Frontal cortex (tissue), 4 donors: ENCODE results near the gene OSTC. TPM values are rescaled to one million over a fixed set of nuclear protein-coding genes. Genes with fewer than 3 reads are reported as not detected.

Source experiments
- DNase-seq, 2 donors: peaks; one replicate each; pipeline ENCODE4 v3.0.0; 2012; ENCODE audit warnings: low spot score in 2 of 2
- FAIRE-seq: peaks from 2 replicates; lab custom pipeline; 2012; peaks lifted over from hg19 to GRCh38; lab: Jason Lieb, UNC
- total RNA-seq: library from RNA; depleted of rRNA; stranded (reverse); fragments of >200 nt; gene quantifications from one replicate; pipeline ENCODE4 v1.2.3, GENCODE V29; 2014
- donor health status: control.
- donor health status: control.
- donor health status: control.

Gene OSTC
- total RNA-seq, 1 donor from 2014 or later = 45.7 TPM

GRCh38 chr4:108637856-108638255 is 12.5 kb upstream of the OSTC start:
- no peak for FAIRE-seq
- no peak for DNase-seq

DNA sequence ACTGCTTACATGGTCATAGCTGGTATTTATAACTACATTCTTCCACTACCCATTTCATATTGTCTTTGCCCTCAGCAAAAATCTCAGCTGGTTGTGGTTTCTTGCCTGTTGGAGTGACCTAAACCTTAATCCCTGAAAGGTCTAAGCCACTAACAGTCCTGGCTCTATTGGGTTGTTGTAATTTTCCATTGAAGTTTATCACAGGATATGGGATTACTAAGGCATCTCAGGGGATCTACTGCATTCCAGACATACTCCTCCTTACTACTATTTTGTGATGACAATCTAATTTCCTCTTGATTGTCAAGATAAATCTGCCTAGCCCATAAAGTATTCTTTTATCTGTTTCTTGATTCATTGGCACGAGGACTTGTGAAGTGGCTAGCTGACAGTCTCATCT is 6.2 kb upstream of the OSTC start:
- DNase-seq (no peak), FAIRE-seq (no peak)

DNA sequence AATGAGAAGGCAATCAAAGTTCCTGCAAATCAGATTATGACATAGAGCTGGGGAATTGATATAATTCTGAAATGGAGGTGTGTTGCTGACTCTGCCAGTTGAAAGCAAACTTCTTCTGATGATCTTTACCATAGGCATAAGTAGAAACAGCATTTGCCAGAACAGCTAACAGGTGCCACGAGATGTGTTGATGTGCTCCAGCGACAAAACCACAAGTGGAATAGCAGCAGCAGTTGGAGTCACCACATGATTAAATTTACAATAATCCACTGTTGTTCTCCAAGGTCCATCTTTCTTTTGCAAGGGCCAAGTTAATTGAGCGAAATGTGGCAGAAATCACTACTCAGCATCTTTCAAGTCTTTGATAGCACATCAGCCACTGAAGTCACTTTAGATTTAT is 3.7 kb upstream of the OSTC start:
- FAIRE-seq = no peak

DNA sequence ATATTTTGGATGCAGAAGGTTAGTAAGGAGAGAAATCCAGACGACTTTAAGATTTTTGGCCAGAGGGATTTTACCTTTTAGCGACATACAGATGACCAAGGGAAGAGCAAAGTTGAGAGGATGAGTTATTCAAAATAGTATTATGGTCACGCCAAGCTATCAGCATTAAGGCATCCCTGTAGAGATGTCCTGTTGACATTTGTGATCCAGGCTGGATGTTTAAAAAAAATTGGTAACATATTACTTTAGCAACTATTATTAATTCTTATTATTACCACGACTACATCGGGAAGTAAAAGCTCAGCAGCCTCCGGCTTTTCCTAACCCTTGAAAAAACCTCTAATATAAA is 562 bp upstream of the OSTC start:
- no peak for DNase-seq
- FAIRE-seq = no peak

More for the DNA sequence above, 3.7 kb upstream of the OSTC start:
- DNase-seq = no peak

GRCh38 chr4:108651014-108651791 is 804 bp downstream of the OSTC start:
- DNase-seq (no peak), FAIRE-seq (no peak)

GRCh38 chr4:108662629-108663028 is 12.2 kb downstream of the OSTC start:
- FAIRE-seq (no peak), DNase-seq (no peak)

DNA sequence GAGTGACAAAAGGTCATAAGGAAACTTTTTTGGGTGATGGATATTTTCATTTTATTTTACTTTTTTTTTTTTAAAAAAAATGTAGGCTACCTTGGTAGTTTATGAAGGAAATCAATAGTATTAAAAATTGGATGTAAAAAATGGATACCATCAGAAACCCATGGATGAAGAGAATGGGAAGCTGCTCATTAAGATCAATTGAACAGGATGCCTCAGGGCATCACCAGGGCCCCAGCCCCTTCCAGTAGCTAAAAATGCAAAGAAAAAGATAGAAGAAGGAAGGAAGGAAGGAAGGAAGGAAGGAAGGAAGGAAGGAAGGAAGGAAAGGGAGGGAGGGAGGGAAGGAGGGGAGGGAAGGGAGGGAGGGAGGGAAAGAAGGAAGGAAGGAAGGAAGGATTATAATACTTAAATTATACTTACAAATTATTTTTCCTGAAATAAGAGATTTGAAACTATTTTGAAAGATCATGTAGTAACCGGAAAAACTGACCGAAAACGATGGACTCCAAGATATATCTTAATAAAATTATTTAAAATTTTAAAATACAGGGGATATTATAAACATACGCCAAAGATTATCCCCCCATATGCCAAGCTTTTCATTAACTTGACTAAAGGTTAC is 24.1 kb downstream of the OSTC start:
- FAIRE-seq (no peak), DNase-seq (no peak)

- FAIRE-seq = no peak
Observed at GRCh38 chr4:108681321-108681809, 31.0 kb downstream of the OSTC start.

GRCh38 chr4:108683479-108683878 is 33.1 kb downstream of the OSTC start:
- FAIRE-seq = no peak

More at GRCh38 chr4:108681321-108681809, 31.0 kb downstream of the OSTC start:
- DNase-seq = no peak

GRCh38 chr4:108685036-108685686 is 34.8 kb downstream of the OSTC start:
- no peak for DNase-seq
- no peak for FAIRE-seq

More at GRCh38 chr4:108683479-108683878, 33.1 kb downstream of the OSTC start:
- DNase-seq = peak in 1 of 2 donors; percentile 12

DNA sequence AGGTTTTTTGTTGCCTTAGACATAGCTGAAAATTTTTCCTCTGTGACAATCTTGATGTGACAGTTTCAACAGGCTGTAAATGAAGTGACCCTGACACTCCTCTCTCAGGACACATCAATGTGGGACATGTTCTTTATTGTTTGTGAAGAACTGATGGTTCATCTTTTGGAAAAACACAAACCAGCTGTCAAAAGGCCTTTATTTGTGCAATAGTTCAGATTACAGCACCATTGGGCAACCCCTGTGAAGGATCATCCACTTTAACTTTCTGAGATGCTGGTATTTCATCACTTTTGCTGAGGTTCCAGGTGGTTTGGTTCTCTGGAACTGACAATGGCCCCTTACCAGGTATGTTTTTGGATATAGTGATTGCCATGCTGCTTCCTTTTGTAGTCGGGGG is 40.3 kb downstream of the OSTC start:
- DNase-seq (no peak), FAIRE-seq (no peak)

DNA sequence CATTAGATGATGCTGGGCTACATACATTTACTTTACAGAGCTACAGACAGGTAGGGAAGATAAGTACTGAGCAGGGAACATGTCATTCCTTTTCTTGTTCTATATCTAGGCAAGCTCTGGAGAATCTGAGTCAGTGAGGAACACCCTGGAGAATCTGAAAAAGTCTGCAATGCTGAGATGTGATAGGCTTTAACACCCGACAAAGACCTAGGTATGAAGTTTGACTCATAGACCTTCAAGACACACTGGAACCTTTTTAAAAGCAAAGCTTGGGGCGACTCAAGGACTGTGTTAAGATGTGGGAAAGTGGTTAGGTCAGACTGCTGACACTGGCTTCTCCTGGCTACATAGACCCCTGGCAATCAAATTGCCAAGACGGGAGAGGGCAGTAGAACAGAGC is 42.8 kb downstream of the OSTC start:
- DNase-seq (no peak), FAIRE-seq (no peak)

- no peak for FAIRE-seq
- no peak for DNase-seq
Observed at GRCh38 chr4:108693819-108694218, 43.4 kb downstream of the OSTC start.

DNA sequence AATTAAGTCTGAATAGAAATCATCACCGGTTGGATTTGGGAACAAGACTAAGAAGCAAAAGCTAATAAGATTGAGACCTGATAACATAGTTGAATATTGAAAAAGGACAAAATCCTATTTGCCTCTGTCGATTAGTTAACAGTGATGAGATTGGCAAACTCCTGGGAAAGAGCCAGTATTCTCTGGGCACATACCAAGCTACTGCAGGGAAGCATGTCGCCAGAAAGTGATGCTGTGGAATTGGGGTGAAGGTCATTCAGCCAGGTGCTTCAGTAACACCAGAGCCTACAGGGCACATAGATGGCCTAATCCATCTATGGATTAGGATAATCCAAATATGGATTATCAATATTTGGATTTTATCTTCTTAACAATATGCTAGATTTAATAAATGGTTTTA is 44.0 kb downstream of the OSTC start:
- DNase-seq = no peak
- FAIRE-seq = no peak

- no peak for DNase-seq
- no peak for FAIRE-seq
Observed at GRCh38 chr4:108695062-108695461, 44.7 kb downstream of the OSTC start.

DNA sequence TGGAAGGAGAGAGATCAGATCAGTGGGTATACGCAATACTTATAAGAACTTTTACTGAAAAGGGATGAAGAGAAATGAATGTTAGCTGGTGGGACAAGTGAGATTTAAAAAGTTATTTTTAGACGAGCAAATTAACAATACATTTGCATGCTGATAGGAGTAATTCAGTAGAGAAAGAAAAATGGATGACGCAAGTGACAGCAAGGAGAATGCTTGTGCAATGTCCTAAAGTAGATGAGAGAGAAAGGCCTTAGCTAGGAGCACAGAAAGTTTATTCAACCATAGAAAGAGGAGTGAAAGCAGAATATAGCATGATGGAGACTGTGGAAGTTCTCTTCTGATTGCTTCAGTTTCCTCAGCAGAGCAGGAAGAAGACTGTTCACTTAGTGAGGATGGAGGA is 45.8 kb downstream of the OSTC start:
- no peak for DNase-seq
- no peak for FAIRE-seq

GRCh38 chr4:108700081-108700757 is 49.8 kb downstream of the OSTC start:
- DNase-seq (no peak), FAIRE-seq (no peak)

GRCh38 chr4:108702960-108703359 is 52.6 kb downstream of the OSTC start:
- DNase-seq = no peak
- FAIRE-seq = no peak

DNA sequence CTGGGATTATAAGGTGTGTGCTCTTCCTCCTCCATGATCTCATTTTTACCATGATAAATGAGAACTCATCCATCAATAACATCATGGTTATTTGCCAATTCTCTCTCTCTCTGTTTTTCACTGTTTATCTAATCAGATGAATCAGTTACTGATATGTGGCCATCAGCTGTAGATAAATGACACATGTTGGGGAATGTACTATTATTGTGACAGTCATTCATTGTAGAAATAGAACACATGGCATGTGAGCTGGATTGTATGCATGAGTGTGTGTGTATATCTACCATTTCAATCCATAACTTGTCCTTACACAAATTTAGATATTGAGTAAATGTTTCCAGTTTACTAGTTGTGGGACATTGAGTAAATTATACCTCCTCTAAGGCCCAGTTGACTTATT is 53.0 kb downstream of the OSTC start:
- DNase-seq = no peak
- FAIRE-seq = no peak

- DNase-seq (no peak), FAIRE-seq (no peak)
Observed at GRCh38 chr4:108703966-108704365, 53.6 kb downstream of the OSTC start.
